DMS53 treated with DMSO at 0.1 percent for 48 hours (cell line): ENCODE results near the gene MYOF.
"Not testable (repeated sequence)": the region's sequence is repeated elsewhere in the genome, so short reads cannot be mapped to it uniquely, and the experiment has no call there.

Experiments
- DNase-seq: peaks from one replicate; lab custom pipeline; 2025; ENCODE audit not compliant: unreplicated experiment; lab: John Stamatoyannopoulos, UW

MYOF gene

DNA sequence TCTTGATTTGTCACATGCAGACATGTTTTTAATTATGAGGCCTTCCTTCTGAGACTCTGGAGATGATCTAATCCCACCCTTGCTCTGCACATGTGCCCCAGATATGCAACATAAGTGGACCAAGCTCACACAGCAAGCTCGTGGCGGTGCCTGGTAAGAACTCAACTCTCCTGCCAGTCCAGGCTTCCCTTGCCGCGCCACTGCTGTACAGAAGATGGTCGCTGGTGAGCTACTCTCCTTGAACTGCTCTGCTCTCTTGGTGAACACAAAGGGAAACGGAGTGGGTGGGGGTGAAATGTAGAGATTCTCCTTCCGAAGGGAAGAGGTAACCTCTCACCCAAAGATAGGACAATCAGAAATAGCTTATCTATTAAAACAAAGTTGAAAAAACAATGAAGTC, 25.7 kb downstream of the MYOF start:
- no peak for DNase-seq

DNA sequence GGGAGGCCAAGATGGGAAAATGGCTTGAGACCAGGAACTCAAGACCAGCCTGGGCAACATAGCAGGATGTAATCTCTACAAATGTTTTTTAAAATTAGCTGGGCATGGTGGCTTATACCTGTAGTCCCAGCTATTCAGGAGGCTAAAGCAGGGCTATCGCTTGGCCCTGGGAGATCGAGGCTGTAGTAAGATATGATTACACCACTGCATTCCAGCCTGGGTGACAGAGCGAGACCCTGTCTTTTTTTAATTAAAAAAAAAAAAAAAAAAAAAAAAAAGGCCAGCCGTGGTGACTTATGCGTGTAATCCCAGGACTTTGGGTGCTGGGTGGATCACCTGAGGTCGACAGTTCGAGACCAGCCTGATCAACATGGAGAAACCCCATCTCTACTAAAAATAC, 27.4 kb downstream of the MYOF start:
- DNase-seq = no peak

DNA sequence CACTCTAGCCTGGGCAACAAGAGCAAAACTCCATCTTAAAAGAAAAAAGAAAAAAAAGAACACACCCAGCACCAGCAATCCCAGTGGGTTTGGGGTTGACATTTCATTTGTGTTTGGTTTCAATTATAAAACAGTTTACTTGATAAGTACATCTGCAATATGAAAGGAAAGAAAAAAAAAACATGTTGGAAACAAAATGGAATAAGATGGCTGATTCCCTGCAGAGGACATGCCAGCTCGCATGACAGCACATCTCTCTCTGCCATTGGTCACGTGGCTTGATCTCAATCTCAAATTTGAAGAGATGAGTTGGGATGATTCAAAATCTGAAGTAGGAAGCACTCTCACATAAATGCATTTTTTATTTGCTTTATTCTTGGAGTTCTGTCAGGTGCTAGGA, 28.0 kb downstream of the MYOF start:
- DNase-seq = no peak

DNA sequence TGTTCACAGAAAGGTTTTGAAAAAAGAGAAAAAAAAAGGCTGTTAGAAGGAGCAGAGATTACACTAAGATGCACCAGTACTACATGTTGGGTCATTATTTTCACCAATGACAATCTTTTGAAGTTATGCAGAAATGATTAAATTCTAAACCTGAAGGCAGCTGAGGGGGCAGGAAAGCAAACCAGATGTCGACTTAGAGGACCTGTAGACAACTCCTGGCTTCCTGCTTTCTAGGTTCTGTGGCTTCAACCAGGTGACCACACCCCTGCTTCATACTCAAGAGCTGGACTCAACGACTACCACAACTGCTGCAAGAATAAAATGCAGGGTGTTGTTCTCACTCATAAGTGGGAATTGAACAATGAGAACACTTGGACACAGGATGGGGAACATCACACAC, 30.0 kb downstream of the MYOF start:
- DNase-seq = no peak

DNA sequence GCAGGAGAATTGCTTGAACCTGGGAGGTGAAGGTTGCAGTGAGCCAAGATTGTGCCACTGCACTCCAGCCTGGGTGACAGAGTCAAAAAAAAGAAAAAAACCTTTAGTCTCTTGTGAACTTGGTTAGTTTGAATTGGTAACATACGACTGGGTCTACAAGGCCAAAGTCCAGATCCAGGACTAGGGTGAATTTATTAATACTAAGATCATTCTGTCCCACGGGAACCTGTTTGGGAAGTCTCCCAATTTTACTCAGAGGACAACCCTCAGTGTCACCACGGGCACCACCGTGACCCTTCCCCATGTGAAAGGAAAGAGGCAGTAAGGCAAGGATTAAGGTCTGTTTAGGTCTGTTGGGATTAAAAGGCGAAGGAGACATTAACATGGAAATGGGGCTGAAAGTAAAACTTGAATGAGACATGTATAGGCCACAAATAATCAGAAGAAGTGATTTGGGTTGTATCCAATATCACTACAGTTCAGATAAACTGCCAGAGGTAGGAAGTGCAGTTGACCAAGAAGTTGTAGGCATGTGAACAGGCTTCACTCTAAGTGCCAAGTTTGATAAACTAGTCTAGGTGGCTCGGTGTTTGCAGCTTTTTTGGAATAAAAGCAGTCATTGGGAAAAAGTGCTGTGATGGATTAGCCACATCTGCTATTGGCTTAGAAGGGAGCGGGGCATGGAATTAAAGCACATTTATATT, 30.7 kb downstream of the MYOF start:
- no peak for DNase-seq

DNA sequence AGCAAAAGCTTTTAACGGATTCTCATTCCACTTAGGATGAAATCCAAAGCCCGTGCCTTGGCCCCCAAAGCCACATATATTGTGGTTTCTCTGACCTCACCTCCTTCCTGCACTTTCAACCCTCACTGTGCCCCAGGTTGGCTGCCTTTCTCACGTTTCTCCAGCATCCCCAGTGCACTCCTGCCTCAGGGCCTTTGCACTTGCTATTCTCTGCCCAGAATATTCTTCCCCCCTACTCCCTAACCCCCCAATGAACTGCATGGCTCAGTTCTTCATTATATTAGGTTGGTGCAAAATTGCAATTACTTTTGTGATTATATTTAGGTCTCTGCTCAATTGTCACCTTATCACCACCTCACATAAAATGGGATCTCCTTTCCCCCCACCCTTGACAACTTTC, 34.2 kb downstream of the MYOF start:
- DNase-seq = no peak

DNA sequence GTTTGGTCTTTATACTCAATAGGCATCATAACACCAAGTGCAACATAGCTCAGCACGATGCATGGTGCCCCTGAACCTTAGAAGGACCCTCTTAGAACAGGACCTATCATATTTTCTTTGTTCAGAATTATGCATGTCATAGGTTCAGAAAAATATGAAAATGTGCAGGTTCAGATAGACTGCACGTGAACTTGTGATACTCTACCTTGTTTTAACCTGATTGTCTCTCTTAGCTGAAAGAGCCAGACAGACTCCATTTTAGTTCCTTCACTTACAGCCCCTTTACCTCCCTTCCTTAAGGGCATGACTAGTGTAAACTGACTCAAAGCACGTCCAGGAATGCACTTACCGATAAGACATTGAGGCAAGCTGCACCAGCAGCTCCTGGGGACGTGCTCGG, 35.1 kb downstream of the MYOF start:
- no peak for DNase-seq

DNA sequence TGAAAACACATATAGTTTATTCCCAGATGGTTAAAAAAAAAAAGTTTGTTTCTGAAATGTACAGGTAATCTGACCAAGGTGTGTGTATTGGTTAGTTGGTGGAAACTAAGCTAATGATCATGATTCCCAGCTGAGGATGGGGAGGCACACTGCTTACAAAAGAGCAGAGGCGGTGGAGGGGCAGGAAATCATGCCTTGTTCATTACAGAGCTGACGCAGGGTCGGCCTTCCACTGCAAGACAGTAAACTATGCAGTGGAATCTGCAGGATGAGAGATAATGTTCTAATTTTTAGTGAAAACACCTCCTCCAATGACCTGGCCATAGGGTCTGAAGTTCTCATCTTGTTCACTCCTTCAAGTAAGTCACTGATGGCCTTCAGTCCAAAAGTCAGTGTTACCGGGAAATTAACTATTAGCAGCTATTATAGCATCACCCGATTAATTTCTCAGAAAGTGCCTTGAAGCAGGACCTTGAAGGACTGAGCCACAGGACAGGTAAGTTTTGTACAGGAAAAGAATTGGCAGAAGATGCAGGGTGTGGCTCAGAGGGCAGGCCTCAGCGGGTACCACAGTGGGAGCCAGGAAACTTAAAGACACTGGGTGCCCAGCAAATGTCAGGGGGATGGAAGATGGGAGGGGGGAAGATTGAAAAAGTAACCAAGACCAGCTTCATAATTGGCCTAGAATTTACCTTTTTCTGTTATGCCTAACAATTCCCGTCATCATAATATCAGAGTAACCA, 36.0 kb downstream of the MYOF start:
- DNase-seq = no peak

DNA sequence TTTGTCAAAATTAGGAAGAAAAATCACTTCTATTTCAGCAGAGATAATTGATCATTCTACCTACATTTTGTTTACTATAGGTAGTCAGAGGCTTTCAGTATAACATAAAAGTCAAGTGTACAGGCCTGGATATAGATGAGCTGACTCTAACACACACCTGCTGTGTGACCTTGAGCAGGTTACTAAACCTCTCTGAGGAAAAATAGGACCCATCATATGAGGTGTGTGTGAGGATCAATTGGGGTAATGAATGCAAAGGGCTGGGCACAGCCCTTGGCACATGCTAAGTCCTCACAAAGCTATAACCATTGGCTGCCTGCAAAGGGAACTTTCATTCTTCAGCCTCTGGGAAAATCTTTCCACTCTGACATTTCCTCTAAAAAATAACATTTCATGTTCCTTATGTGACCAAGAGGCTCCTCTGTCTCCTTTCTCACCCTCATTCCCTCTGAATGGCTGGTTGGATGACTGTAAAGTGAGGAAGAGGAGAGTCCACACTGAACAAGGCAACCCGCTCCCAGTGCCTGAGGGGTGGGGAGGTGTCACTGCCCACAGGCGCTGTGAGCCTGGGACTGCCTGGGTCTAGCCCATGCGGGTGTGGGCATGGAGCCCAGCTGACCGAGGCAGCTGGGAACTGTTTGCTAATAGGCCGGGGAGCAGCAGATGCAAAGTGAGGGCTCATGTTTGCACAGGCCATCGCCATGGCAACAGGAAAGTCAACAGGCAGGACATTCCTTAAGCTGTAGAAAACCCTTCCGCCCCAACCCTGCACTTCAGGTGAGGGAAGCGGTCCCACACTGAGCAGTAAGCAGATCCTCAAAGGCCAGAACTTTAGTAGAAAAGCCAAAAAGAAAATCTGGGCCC, 36.8 kb downstream of the MYOF start:
- peak; percentile 99 for DNase-seq

DNA sequence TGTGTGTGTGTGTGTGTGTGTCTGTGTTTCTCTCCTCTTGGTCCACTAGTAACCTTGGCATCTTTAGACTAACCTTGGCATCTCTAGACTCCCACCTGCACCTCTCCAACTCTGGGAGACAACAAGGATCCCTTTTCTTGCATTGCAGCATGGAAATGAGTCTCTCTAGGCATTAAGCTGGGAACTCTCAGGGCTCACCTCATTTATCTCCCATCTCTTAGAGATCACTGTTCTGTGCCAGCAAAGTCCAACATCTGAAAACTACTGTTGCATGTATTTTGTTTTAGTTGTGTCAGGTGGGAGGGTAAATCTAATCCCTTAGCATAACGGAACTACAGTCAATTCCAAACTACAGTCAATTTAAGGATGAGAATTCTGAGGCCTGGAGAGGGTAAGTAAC, 38.7 kb downstream of the MYOF start:
- no peak for DNase-seq

DNA sequence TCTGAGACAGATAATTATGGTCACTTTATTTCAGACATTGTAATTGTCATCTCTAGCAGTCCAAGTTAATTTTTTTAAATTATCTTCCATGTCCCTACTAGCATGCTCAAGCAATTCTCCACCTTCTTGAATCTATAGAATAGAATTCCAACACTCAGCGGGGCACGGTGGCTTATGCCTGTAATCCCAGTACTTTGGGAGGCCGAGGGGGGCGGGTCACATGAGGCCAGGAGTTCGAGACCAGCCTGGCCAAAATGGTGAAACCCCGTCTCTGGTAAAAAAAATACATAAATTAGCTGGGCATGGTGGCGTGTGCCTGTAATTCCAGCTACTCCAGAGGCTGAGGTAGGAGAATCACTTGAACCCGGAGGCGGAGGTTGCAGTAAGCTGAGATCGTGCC, 39.4 kb downstream of the MYOF start:
- not testable (repeated sequence) for DNase-seq

DNA sequence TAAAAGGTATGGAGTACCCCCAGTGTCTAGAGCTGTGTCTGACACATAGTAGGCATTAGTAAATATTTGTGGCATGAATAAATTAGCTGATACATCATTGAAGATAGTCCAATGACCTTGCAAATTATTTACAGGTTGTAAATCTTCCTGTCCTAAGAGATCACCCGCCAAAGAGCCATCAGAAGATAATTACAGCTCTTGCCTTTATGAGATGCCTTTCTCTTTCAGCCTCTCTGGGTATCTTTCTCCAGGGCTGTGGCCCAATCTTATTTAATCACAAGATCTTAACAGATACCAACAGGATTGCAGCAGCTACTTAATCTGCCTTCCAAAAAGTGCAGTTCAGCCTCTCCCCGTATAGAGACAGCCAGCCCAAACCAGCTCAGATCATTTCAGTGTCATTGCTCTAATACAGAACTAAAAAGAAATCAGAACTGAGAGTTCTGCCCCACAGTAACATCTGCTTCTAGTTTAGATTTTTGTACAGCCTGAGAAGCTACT, 41.5 kb downstream of the MYOF start:
- no peak for DNase-seq

DNA sequence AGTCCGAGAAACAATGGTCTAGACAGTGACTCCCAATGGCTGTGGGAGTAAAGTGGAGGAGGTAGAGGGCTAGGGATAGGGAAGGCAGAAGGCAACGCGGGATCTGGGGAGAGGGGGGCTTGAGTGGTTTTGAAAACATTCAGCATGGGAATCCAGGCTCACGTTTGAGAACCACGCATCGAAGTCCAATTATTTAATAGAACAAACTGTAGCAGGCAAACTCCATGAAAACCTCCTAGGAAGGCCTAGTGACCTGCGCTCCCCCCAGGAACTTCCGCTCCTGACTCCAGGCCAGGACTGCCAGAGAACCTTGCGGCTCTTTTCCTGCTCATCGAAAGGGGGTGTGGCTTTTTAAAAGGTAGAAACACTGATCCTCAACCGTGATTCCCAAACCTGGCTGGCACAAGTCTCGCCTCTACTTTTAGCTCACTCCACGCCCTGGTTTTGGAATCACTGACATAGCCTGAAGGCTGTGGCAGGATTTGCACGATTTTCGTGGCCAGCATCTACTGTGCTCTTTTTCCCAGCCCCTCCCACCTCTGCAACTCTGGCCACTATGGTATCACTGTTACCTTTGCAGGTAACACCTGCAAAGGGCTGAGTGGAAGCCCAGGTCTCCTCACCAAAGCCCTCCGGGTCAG, 43.4 kb downstream of the MYOF start:
- peak; percentile 50 for DNase-seq

DNA sequence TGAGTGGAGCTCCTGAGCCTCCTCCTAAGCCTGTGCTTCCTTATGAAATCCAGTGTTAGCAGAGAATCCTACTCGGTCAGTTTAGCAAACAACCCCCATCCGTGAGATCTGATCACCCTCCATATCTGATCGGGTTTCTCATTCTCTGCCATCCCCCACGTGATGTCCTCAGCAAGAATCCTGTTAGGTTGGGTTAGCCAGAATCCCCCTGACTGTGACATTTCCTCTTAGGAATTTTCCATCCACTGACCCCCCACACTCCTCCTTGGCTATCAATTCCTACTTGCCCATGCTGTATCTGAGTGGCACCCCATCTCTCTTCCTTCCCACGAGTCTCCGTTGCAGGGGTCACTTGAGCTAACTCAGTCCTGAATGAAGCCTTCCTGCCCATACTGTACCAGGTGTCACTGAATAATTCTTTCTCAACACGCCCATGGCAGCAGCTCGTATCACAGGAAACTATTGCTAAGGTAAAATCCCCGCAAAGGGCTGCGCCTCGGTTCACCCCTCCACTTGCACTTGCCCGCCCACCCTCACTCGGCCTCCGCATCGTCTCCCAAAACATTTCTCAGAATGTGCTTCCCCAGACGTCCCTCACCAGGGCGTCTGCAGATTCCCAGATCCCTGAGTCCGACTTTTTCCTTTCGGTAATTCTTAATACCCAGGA, 44.1 kb downstream of the MYOF start:
- DNase-seq = no peak

DNA sequence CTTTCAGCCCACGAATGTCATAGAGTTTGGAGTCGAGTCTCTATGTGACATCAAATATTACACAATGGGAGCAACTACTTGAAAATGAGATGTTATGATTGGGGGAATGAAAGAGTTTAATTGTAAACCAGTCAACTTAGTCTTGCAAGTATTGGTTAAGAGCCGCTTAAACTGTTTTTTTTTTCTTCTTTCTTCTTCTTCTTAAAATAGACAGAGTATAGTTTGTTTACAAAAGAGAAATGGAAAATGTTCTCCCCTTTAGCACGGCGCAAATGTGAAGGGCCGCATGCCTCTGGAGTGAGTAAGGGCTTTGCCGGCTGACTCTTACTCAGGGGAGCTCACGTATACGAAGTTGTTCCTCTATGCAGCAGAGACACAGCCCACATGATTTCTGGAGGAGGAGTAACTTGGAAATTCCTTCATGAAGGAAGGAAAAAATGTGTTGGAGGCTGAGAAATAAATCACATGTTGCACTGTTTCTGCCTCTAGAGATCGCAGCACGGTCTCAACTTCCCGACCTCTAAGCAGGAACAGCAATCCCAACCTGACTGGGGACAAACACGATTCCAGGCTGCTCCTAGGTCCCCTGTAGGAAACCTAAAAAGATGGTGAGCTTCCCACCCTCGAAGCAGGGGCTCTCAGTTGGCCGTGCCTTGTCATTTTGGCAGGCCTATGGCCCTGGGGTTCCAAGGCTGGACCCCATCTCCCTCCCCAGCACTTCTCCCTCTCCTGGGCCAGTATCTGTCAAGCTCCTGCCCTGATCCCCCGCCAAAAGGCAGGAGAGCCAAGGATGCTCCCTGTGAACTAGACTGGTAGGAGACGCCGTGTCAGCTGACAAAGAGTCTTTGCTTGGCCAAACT, 44.8 kb downstream of the MYOF start:
- no peak for DNase-seq

DNA sequence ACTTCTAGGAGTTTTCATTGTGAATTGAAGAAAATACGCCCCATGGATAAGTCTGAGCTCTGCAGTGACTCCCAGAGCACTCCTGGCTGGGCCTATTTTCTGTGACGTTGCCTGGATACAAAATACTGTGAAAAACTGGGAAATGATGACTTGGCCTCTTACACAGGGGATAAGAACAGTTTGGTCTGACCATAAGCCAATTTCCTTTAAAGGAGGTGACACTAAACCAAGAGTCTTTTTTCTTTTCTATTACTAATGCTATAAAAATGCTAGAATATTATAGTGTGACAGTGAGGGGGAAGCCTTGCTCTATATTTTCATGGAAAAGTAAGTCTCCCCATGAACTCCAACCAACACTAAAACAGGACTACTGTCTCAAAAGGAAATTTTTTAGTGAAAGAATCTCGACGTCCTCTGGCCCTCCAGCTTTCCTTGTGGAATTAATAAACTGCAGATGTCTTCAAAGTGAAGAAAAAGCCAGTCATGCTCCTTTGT, 45.5 kb downstream of the MYOF start:
- DNase-seq = no peak

DNA sequence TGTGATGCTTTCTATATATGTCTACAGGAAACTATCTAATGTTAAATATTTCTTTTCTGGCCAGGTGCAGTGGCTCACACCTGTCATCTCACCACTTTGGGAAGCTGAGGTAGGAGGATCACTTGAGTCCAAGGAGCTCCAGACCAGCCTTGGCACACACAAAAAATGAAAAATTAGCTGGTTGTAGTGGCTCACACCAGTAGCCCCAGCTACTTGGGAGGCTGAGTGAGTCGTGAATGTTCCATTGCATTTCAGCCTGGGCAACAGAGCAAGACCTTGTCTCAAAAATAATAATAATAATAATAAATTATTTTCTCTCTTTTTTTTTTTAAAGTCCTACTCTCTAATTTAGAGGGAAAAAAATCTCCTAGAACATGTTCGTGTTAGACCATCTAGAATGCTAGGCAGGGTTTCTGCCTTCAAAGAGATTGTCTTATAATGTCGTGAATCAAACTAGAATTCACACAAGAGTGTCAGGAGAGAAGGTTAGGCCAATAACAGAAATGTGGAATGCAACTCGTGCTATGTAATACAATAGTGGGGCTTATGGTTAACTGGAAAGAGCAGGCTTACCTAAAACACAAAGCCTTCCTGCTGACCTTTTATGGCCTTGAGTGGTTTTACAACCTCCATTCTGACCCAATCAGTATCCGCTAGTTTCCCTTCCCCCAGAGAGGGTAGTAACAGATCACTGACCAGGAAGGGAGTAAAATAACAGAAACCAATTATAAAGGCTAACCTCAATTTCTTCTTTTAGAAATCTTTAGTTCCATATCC, 46.3 kb downstream of the MYOF start:
- DNase-seq = peak; percentile 13

DNA sequence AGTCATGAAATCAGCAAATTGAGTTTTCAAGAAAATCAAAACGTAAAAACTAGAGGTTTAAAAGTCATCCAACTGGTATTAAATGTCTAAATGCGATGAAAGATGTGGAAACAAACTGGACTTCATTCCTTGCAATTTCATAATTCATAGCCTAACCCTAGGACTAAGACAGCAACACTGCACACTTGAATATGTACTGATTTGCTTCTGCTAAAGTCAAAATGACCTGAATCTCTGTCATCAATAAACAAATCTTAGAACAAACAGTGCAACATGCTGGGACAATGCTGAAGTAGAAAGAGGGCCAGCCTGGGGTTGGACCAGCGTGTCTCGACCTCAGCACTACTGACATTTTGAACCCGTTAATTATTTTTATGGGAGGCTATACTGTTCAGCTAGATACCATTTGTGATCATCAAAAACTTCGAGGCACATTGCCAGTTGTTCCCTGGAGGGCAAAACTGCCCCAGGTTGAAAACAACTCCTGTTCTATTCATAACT, 47.1 kb downstream of the MYOF start:
- DNase-seq = no peak

DNA sequence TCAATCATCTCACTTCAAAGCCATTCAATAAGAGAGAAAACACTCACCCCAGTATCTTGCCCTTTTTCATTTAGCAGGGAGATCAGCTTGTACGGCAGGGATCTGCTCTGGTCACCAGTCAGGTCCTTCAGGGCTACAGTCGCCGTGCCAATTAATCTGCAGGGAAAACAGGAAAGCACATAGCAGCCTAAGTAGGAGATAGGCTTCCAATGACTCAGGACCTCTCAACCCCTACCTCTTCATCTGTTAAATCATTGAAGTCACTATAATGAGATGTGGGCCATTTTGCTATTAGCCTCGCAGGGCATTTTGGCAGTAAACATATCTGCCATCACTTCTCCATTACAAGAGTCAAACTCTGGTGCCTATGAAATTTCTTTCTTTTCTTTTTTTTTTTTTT, 50.8 kb downstream of the MYOF start:
- no peak for DNase-seq
